SK-N-MC (cell line): Measurements from ENCODE around the gene HES4.

Experiments used
- EZH2 ChIP-seq: fragments of 200-600 bp; sonication (generic); IDR thresholded peaks from one replicate; pipeline ENCODE4 v1.6.1; 2017; ENCODE audit warnings: antibody characterized with exemption
- POLR2AphosphoS5 ChIP-seq: IDR thresholded peaks from 2 replicates; pipeline ENCODE4 v1.6.1; 2012; ENCODE audit warnings: mild to moderate bottlenecking, low read depth, low read length, borderline replicate concordance

- TF ChIP-seq EZH2 (no peak), POLR2AphosphoS5 (no peak)
These were observed 6.4 kb downstream of the HES4 start for GRCh38 chr1:993379-993995.
